Measurements from ENCODE around the gene KCNK1. TPM values are rescaled to one million over a fixed set of nuclear protein-coding genes. Genes with fewer than 3 reads are reported as not detected.
A peak's percentile ranks its signal among the peaks of the same experiment; 100 is the strongest.
"Not testable (repeated sequence)": the region's sequence is repeated elsewhere in the genome, so short reads cannot be mapped to it uniquely, and the experiment has no call there.

The KCNK1 gene
- total RNA-seq, 1 donor from 2014 or later = 5.3 TPM

- no peak for DNase-seq
Measured at GRCh38 chr1:233607252-233608119, 6.4 kb upstream of the KCNK1 start.

GRCh38 chr1:233608988-233609387, 4.9 kb upstream of the KCNK1 start:
- no peak for DNase-seq

- no peak for DNase-seq
Measured at GRCh38 chr1:233609926-233610325, 4.0 kb upstream of the KCNK1 start.

GRCh38 chr1:233610628-233611027, 3.3 kb upstream of the KCNK1 start:
- DNase-seq = no peak

GRCh38 chr1:233611363-233611762, 2.5 kb upstream of the KCNK1 start:
- DNase-seq = not testable (repeated sequence)

GRCh38 chr1:233614173-233614742, 352 bp downstream of the KCNK1 start:
- peak; percentile 49 for DNase-seq

- no peak for DNase-seq
Measured at GRCh38 chr1:233614743-233615521, 1.0 kb downstream of the KCNK1 start.

GRCh38 chr1:233615571-233615970, 1.7 kb downstream of the KCNK1 start:
- DNase-seq = no peak

- no peak for DNase-seq
Measured at GRCh38 chr1:233617025-233617424, 3.1 kb downstream of the KCNK1 start.

- DNase-seq = not testable (repeated sequence)
Measured at GRCh38 chr1:233619414-233619813, 5.5 kb downstream of the KCNK1 start.

- DNase-seq = no peak
Measured at GRCh38 chr1:233620065-233620464, 6.2 kb downstream of the KCNK1 start.

GRCh38 chr1:233621923-233622322, 8.0 kb downstream of the KCNK1 start:
- DNase-seq = no peak

GRCh38 chr1:233624289-233624688, 10.4 kb downstream of the KCNK1 start:
- no peak for DNase-seq

- no peak for DNase-seq
Measured at GRCh38 chr1:233625087-233625486, 11.2 kb downstream of the KCNK1 start.

GRCh38 chr1:233625510-233625981, 11.6 kb downstream of the KCNK1 start:
- no peak for DNase-seq

- peak; percentile 65 for DNase-seq
Measured at GRCh38 chr1:233627376-233627775, 13.5 kb downstream of the KCNK1 start.

- DNase-seq = no peak
Measured at GRCh38 chr1:233627823-233628222, 13.9 kb downstream of the KCNK1 start.

- DNase-seq = peak; percentile 56
Measured at GRCh38 chr1:233629305-233629935, 15.5 kb downstream of the KCNK1 start.

GRCh38 chr1:233631810-233632405, 18.0 kb downstream of the KCNK1 start:
- DNase-seq = no peak

GRCh38 chr1:233632436-233632835, 18.5 kb downstream of the KCNK1 start:
- no peak for DNase-seq

- DNase-seq = no peak
Measured at GRCh38 chr1:233635765-233636502, 22.0 kb downstream of the KCNK1 start.

Data from occipital lobe (tissue), 2 donors.